B cell (primary cell): Measurements from ENCODE around the gene TMEM156. TPM values are rescaled to one million over a fixed set of nuclear protein-coding genes. Genes with fewer than 3 reads are reported as not detected.

Experiments
- ATAC-seq: fragments of 200-7000 bp; cut with Tn5 transposase; one replicate; pipeline ENCODE4 v1.10.0; 2021; ENCODE audit warnings: low read depth, mild to moderate bottlenecking, moderate number of reproducible peaks, moderate library complexity
- CTCF ChIA-PET: fragments of 350-600 bp; sonication (Branson Sonifier 250); formaldehyde crosslinking; loops from one replicate; lab custom pipeline; 2021; ENCODE audit warnings: antibody characterized with exemption, inconsistent platforms; lab: Charles Lee
- POLR2A ChIA-PET: fragments of 350-600 bp; sonication (Branson Sonifier 250); formaldehyde crosslinking; loops from one replicate; lab custom pipeline; 2021; ENCODE audit warnings: antibody characterized with exemption; lab: Charles Lee
- DNase-seq: peaks from one replicate; pipeline ENCODE4 v3.0.0; 2013
- H2AFZ ChIP-seq: 2 replicates; pipeline ENCODE4 v1.6.1; 2012; ENCODE audit warnings: mild to moderate bottlenecking, low read depth, low read length; ENCODE audit not compliant: insufficient read depth, poor library complexity, severe bottlenecking
- H3K27ac ChIP-seq, 2 donors: 1 replicate in 1 of 2; 2 replicates in 1 of 2; pipeline ENCODE4 v1.5.1; 2012 to 2013; ENCODE audit warnings: low read length in 2 of 2, mild to moderate bottlenecking in 2 of 2, moderate library complexity in 1 of 2
- H3K27me3 ChIP-seq, 4 experiments: fragments of 200-600 bp in 1 of 4; sonication (generic) in 1 of 4; replicated peaks in 1 of 4; 1 replicate in 2 of 4; 2 replicates in 2 of 4; pipeline versions ENCODE4 v1.6.1 to v1.7.0; 2013 to 2016; ENCODE audit warnings: low read length in 3 of 4, mild to moderate bottlenecking in 2 of 4, mixed read lengths in 1 of 4, moderate library complexity in 1 of 4; ENCODE audit not compliant: insufficient read depth in 4 of 4, control insufficient read depth in 3 of 4; ENCODE audit errors: control extremely low read depth in 1 of 4
- H3K36me3 ChIP-seq, 2 experiments: replicated peaks in 1 of 2; 1 replicate in 1 of 2; 2 replicates in 1 of 2; pipeline versions ENCODE4 v1.6.1 to v1.7.1; 2013; ENCODE audit warnings: low read length in 1 of 2; ENCODE audit not compliant: insufficient read depth in 2 of 2, control insufficient read depth in 1 of 2; ENCODE audit errors: control extremely low read depth in 1 of 2, extremely low read depth in 1 of 2
- H3K4me1 ChIP-seq, 2 donors: fragments of 200-600 bp in 1 of 2; sonication (generic) in 1 of 2; 1 replicate in 1 of 2; 2 replicates in 1 of 2; pipeline versions ENCODE4 v1.5.1 to v1.6.1; 2013 to 2017; ENCODE audit warnings: low read length in 2 of 2; ENCODE audit not compliant: control insufficient read depth in 2 of 2, insufficient read depth in 2 of 2
- H3K4me2 ChIP-seq: replicated peaks from 2 replicates; pipeline ENCODE3; 2012; ENCODE audit warnings: mild to moderate bottlenecking, low read depth, low read length; ENCODE audit not compliant: poor library complexity, severe bottlenecking
- H3K4me3 ChIP-seq, 5 experiments: fragments of 200-600 bp in 1 of 5; sonication (generic) in 1 of 5; 1 replicate in 3 of 5; 2 replicates in 2 of 5; pipeline versions ENCODE4 v1.5.1 to v1.7.0; 2011 to 2016; ENCODE audit warnings: low read length in 4 of 5, mild to moderate bottlenecking in 4 of 5, low read depth in 2 of 5, control low read depth in 1 of 5, moderate library complexity in 1 of 5; ENCODE audit not compliant: insufficient read depth in 1 of 5; ENCODE audit errors: control extremely low read depth in 1 of 5, extremely low read depth in 1 of 5
- H3K79me2 ChIP-seq: fragments of 200-600 bp; sonication (generic); one replicate; pipeline ENCODE4 v1.6.0; 2016; ENCODE audit warnings: low read length; ENCODE audit not compliant: control insufficient read depth, insufficient read depth
- H3K9ac ChIP-seq: fragments of 200-600 bp; sonication (generic); 2 replicates; pipeline ENCODE4 v1.6.1; 2017; ENCODE audit warnings: mild to moderate bottlenecking, low read length, moderate library complexity
- H3K9me3 ChIP-seq, 3 donors: one replicate each; pipeline versions ENCODE4 v1.6.1 to v1.7.1; 2013; ENCODE audit warnings: low read length in 2 of 3; ENCODE audit not compliant: control insufficient read depth in 2 of 3, insufficient read depth in 1 of 3; ENCODE audit errors: control extremely low read depth in 1 of 3
- H4K20me1 ChIP-seq: 2 replicates; pipeline ENCODE4 v1.6.0; 2012; ENCODE audit warnings: mild to moderate bottlenecking, low read length; ENCODE audit not compliant: insufficient read depth, control insufficient read depth, poor library complexity, severe bottlenecking
- H3K27ac Mint-ChIP-seq: one replicate; pipeline ENCODE4 v1.8.0; 2021; ENCODE audit warnings: mixed read lengths
- H3K27me3 Mint-ChIP-seq: one replicate; pipeline ENCODE4 v1.8.0; 2021; ENCODE audit warnings: mixed read lengths
- H3K4me1 Mint-ChIP-seq: one replicate; pipeline ENCODE4 v1.8.0; 2021; ENCODE audit warnings: mixed read lengths
- H3K4me3 Mint-ChIP-seq: one replicate; pipeline ENCODE4 v1.8.0; 2021; ENCODE audit warnings: mixed read lengths
- H3K9me3 Mint-ChIP-seq: one replicate; pipeline ENCODE4 v1.8.0; 2022; ENCODE audit warnings: mixed read lengths; ENCODE audit not compliant: insufficient read depth
- EZH2 ChIP-seq: IDR thresholded peaks from 2 replicates; pipeline ENCODE4 v1.6.1; 2012; ENCODE audit warnings: borderline replicate concordance, low read depth, mild to moderate bottlenecking, moderate library complexity, low read length; ENCODE audit not compliant: insufficient read depth, poor library complexity, severe bottlenecking
- WGBS: methylation state at CpG from one replicate; pipeline ENCODE4 v1.1.5; 2013; ENCODE audit warnings: missing lambda C conversion rate; ENCODE audit not compliant: insufficient coverage; 5-methylcytosine and 5-hydroxymethylcytosine counted together
- intact Hi-C: fragments of 100-400 bp; cut with micrococcal nuclease; formaldehyde crosslinking; loops from one replicate; pipeline ENCODE4 v1.10.0; 2022
- polyA plus RNA-seq: library from polyadenylated mRNA; depleted of rRNA; stranded (reverse); fragments of >200 nt; gene quantifications from 2 replicates; pipeline ENCODE4 v1.2.3, GENCODE V29; 2012
- total RNA-seq, 2 donors: library from RNA; stranded (reverse); fragments of 120-200 nt in 1 of 2; gene quantifications; 1 replicate in 1 of 2; 2 replicates in 1 of 2; pipeline versions ENCODE4 v1.2.3 to v1.2.4, GENCODE V29; 2013 to 2022
- TF ChIP-seq, protein P1 (sequence below): fragments of 200-600 bp; IDR thresholded peaks from one replicate; pipeline ENCODE4 v1.8.0; 2022; ENCODE audit warnings: antibody characterized with exemption, mild to moderate bottlenecking

TMEM156 gene
- total and polyA plus RNA-seq, 2 donors (not counting 1 experiment from before 2014, with no cell fraction given) = 58.4 to 59.9 TPM

DNA sequence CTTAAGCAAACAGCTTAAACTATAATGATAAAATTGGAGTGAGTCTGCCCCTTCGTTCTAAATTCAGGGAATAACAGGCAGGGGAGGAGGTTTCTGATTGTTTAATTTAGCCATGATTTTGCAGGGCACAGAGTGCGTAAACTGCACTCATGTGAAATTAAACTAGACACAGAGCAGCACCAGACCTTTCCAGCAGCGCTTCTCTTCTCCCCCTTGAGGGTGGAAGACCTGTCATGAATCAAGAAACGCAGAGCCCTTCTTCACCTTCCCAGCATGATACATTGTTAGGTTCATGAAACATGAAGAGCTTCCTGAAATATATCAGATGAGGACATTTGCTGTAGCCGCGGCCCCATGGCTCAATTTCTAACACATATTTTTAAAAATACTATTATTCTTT is 101.5 kb downstream of the TMEM156 start:
- CTCF ChIA-PET = no interaction called here
- Mint-ChIP-seq H3K27ac (no peak overlapping the region), H3K4me3 (no peak overlapping the region), H3K4me1 (no peaks in the 10 kb centered on the region), H3K27me3 (no peaks in the 10 kb centered on the region), H3K9me3 (no peaks in the 10 kb centered on the region)
- no peak overlapping the region for H3K4me3 ChIP-seq
- H3K4me1 ChIP-seq = no peaks in the 10 kb centered on the region
- ATAC-seq (no peak), DNase-seq (no peak)
- no peaks in the 10 kb centered on the region for H3K79me2 ChIP-seq
- H3K36me3 ChIP-seq = no peaks in the 10 kb centered on the region
- no peaks in the 10 kb centered on the region for H4K20me1 ChIP-seq
- H3K4me2 ChIP-seq = no peak overlapping the region
- H2AFZ ChIP-seq = no peak overlapping the region
- TF ChIP-seq, protein P1, sequence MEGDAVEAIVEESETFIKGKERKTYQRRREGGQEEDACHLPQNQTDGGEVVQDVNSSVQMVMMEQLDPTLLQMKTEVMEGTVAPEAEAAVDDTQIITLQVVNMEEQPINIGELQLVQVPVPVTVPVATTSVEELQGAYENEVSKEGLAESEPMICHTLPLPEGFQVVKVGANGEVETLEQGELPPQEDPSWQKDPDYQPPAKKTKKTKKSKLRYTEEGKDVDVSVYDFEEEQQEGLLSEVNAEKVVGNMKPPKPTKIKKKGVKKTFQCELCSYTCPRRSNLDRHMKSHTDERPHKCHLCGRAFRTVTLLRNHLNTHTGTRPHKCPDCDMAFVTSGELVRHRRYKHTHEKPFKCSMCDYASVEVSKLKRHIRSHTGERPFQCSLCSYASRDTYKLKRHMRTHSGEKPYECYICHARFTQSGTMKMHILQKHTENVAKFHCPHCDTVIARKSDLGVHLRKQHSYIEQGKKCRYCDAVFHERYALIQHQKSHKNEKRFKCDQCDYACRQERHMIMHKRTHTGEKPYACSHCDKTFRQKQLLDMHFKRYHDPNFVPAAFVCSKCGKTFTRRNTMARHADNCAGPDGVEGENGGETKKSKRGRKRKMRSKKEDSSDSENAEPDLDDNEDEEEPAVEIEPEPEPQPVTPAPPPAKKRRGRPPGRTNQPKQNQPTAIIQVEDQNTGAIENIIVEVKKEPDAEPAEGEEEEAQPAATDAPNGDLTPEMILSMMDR = no peak
- TF ChIP-seq EZH2 = no peak
- 83% methylated on average over 2 of the region's 6 CpGs for WGBS
- intact Hi-C loops = no loop called here
- H3K27me3 ChIP-seq = no peaks in the 10 kb centered on the region
- POLR2A ChIA-PET = no interaction called here
- no peaks in the 10 kb centered on the region for H3K9me3 ChIP-seq
- H3K27ac ChIP-seq = no peak overlapping the region
- H3K9ac ChIP-seq = no peak overlapping the region

DNA sequence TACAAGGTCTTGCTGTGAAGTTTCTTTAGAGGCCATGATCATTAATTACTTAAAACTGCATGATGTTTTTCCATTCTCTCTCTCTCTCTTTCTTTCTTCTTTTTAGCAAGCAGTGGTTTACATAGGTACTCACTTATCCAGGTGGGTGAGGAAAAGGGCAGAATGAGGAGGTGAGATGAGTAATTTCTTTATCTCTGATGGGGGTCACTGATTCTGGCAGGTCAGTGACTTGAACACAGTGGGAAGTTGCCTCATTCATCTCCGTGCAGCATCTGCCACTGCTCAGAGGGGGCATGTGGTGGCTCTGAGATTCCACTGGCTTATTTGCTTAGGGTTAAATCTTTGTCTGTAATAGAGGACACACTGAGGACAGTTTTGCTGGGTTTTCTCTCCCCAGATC is 102.0 kb downstream of the TMEM156 start:
- intact Hi-C loops = no loop called here
- no peaks in the 10 kb centered on the region for H3K36me3 ChIP-seq
- ATAC-seq = no peak

More for the DNA sequence above, 102.0 kb downstream of the TMEM156 start:
- H3K4me3 Mint-ChIP-seq = no peak overlapping the region
- H3K9me3 ChIP-seq = no peaks in the 10 kb centered on the region
- H2AFZ ChIP-seq = no peak overlapping the region
- H3K4me1 Mint-ChIP-seq = no peaks in the 10 kb centered on the region
- POLR2A ChIA-PET = no interaction called here
- no peak for DNase-seq
- H3K79me2 ChIP-seq = no peaks in the 10 kb centered on the region
- CTCF ChIA-PET = no interaction called here
- no peak overlapping the region for H3K4me2 ChIP-seq
- no peak overlapping the region for H3K27ac Mint-ChIP-seq
- H3K4me3 ChIP-seq = no peak overlapping the region
- H3K9me3 Mint-ChIP-seq = no peaks in the 10 kb centered on the region
- TF ChIP-seq, protein P1 = no peak
- no peaks in the 10 kb centered on the region for H3K4me1 ChIP-seq
- H3K9ac ChIP-seq = no peak overlapping the region
- no peaks in the 10 kb centered on the region for H4K20me1 ChIP-seq
- H3K27me3 ChIP-seq = no peaks in the 10 kb centered on the region
- no peaks in the 10 kb centered on the region for H3K27me3 Mint-ChIP-seq
- H3K27ac ChIP-seq = no peak overlapping the region
- WGBS = 33% methylated on average over 1 of the region's 1 CpG
